ENCODE measurements around the gene MGAT2. TPM values are rescaled to one million over a fixed set of nuclear protein-coding genes. Genes with fewer than 3 reads are reported as not detected.
"Not testable (repeated sequence)": the region's sequence is repeated elsewhere in the genome, so short reads cannot be mapped to it uniquely, and the experiment has no call there.

Gene MGAT2
- total RNA-seq, 1 donor: 57.6 TPM

- no peak for DNase-seq (ENCODE audit: low read depth in 2 of 3, low spot score in 2 of 3)
Measured at GRCh38 chr14:49642163-49642562, 21.6 kb downstream of the MGAT2 start.

GRCh38 chr14:49653508-49653907 is 32.9 kb downstream of the MGAT2 start:
- no peak for DNase-seq (ENCODE audit: low read depth in 2 of 3, low spot score in 2 of 3)

- no peak for DNase-seq (ENCODE audit: low read depth in 2 of 3, low spot score in 2 of 3)
Measured at GRCh38 chr14:49654511-49654910, 33.9 kb downstream of the MGAT2 start.

- not testable (repeated sequence) for DNase-seq (ENCODE audit: low read depth in 2 of 3, low spot score in 2 of 3)
Measured at GRCh38 chr14:49657500-49657899, 36.9 kb downstream of the MGAT2 start.

- DNase-seq (ENCODE audit: low read depth in 2 of 3, low spot score in 2 of 3): no peak
Measured at GRCh38 chr14:49659526-49660455, 39.2 kb downstream of the MGAT2 start.

GRCh38 chr14:49670475-49670874 is 49.9 kb downstream of the MGAT2 start:
- DNase-seq (ENCODE audit: low read depth in 2 of 3, low spot score in 2 of 3): no peak

Small RNA genes lying within 50 kb of the gene (small RNA-seq; reads per million reads assigned to genes)
- not detected for gene AL139099.3
- gene AL139099.4: not detected
- gene RF00019: not detected

Other genes starting within 250 kb of the MGAT2 start
- gene RPS29, start 34.4 kb upstream of the MGAT2 start, total RNA-seq: 17,945 TPM
- 7.8 TPM for gene LRR1, start 21.9 kb upstream of the MGAT2 start, total RNA-seq
- 94.3 TPM for gene RPL36AL, start 173 bp upstream of the MGAT2 start, total RNA-seq
- 13.2 TPM for gene DNAAF2, start 14.4 kb downstream of the MGAT2 start, total RNA-seq
- 11.3 TPM for gene POLE2, start 67.4 kb downstream of the MGAT2 start, total RNA-seq
- 4.3 TPM for gene KLHDC1, start 72.3 kb downstream of the MGAT2 start, total RNA-seq
- 55.5 TPM for gene KLHDC2, start 147.4 kb downstream of the MGAT2 start, total RNA-seq
- gene NEMF, start 232.0 kb downstream of the MGAT2 start, total RNA-seq: 26.9 TPM

Data from hematopoietic multipotent progenitor cell (in vitro differentiated cells).